ENCODE results near the gene CDH13.

CDH13 gene

DNA sequence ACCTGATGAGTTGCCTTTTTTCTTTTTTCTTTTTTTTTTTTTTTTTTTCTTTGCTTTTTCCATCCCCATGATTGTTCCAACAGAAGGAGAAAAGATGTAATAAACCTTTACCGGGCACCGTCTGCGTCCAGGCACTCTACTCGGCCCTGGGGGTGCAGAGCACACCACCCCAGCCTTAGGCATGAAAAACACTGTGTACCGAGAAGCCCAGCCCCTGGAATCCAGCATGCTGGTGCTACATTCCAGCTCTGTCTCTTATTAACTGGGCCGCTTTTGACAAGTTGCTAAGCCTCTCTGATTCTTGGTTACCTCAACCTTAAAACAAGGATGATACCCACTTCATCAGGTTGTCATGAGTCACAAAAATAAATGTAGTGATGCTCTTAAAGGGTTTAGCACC is 1117.0 kb downstream of the CDH13 start:
- DNase-seq: no peak

DNA sequence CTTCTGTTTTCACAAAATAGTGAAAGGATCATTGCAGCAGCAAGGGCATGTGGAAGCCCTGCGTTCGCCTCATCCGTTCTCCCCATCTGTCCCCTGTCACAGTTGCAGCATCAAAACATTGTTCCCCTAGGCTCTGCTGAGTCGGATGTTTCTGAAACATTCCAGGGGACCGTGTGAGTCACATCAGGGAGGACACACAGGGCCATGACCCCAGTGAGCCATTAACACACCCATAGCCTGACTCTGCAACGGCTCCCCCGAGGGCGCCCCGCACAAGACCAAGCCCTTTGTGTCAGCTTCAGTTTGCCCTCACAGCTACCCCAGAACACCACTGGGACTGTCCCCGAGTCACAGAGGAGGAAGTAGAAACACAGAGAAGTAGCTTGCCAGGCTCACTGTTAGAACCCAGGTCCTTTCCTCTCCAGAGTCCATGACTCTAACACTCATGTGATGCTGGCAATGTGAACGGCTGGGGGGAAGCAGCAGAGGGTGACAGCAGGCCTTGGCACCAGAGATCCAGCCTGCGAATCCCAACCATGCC is 1117.7 kb downstream of the CDH13 start:
- DNase-seq: no peak

DNA sequence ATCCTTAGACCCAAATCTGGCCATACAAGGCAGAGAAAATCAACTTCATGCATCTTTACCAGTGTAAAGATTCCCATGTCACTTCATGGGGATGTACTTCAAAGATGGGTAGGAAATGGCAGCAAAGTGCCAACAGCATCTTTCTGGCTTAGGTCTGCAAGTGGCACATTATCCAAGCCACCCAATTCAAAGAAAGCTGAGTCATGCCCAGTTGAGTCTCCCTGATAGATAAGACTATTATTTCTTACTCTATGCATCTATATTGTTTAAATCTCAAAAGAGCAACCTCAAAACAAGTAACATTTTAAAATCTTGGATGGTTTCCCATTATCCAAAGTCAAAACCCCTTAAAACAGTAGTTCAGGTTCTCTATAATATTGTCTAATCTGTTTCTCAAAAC is 1119.8 kb downstream of the CDH13 start:
- no peak for DNase-seq

DNA sequence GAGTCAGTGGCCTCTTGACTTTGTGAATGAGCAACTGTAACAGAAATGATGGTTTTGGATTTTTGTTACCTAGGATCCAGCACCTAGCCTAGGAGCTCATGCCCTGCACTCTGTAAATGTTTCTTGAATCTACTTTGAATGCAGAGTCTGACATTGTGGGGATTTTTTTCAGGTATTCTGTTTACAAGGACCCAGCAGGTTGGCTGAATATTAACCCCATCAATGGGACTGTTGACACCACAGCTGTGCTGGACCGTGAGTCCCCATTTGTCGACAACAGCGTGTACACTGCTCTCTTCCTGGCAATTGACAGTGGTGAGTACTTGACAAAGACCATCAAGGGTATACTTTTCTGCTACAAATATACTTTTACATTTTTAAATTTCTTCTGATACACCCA is 1121.2 kb downstream of the CDH13 start:
- no peak for DNase-seq

DNA sequence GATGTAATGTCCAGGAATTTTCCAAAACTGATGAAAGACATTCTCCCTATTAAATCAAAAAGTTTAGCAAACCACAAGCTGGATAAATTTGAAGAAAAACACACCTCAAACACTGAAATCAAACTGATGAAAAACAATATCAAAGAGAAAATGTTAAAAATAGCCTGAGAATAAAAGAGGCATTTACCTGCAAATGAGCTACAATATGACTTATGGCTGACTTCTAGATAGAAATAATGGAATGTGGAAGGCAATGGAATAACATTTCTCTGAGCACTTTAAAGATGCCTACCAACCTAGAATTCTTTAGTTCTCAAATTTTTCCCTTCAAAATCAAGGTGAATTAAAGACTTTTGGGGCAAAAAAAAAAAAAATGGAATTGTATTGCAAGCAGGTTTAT is 1128.6 kb downstream of the CDH13 start:
- DNase-seq: no peak

DNA sequence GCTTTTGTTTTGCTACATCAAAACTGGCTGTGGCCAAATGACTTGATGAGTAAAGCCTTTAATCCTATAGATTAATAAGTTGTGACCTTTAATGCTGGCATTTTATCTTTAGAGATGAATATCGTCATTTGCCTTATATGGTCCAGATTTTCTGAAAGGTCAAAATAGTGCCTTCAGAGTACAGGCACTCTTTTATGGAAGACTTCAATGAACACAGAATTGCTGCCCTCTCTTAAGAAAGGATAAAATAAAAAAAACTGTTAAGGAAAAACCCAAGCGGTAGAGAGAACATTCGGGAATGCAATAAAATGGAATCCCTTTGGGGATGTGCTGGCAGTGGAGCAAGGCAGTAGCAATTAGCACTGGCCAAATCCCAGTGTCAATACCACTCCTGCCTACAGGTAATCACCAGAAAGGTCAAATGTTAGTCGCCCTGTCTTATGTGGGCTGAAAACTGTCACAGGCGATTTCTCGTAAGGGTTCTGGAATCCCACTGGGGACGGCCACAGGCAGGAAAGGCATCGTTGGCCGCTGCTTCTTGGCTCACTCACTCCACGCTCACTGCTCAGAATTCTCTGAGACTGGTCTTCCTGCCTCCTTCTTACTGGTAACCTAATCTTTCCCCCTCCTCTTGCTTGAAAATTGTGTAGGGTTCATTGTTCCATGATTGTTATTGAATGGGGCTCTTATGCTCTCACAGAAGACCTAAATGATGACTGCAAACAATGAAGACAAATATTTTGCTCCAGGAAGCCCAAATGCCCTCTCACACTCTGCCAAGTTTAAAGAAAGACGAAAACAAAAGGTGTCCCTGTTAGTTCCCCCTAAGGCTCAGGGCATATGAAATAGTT is 1135.6 kb downstream of the CDH13 start:
- DNase-seq: no peak

DNA sequence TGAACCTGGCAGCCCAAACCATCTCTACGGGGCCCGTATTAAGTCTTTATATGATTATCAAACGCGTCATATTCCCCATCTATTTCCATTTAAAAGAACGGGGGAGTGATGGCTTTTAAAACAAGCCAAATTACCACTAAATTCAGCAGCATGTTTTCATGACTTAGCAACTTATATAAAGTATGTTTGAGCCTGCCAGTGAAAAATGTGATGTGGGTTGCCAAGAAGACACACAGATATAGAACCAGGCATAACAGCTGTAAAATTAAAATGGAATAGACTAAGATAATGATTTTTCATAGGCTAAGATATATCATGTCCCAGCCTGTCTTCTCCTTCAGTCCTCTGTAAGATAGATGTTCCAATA is 1136.2 kb downstream of the CDH13 start:
- no peak for DNase-seq

DNA sequence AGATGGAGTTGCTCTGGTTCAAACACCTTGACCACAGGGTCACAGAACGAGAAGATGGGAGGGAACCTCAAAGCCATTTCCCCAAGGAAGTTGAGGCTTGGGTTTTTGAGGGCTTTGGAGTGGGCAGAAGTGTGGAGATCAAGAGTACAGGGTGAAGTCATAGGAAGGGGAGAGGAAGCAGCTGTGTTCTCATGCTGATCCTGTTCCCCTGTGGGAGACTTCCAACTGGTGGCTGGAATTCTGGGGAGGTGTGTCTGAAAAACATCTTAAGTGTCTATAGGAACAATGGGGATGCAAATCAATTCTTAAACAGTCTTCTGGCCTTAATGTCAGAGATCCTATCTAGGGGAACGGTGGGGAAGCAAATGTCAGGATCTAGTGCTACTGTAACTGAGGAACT is 1142.2 kb downstream of the CDH13 start:
- no peak for DNase-seq

DNA sequence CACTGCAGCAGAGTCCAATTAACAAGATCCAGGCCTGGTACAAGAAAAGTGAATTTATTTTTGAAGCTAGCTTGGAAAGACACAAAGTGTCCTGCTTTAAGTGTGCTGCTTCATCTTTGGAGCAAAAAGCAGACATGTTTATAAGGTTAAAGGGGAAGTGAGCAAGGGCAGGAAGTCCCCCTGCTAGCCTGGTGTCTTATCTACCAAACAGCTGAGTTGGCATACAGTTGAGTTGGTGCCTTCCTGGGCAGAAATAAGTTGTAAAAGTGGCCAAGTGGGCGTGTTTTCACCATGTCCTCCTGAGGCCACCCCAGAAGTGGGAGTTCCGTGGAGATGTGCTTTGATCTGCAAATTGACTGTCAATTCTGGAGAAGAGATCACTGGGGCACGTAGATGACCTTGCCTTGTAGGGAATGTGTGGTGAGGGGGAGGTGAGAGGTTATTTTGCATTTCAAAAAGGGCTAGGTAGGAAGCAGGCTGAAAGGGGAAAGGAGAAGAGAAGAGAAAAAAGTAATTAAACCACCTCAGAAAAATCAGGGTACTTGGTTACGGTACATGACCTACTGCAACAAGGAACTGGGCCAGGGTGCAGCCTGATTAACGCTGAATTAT is 1142.7 kb downstream of the CDH13 start:
- no peak for DNase-seq

DNA sequence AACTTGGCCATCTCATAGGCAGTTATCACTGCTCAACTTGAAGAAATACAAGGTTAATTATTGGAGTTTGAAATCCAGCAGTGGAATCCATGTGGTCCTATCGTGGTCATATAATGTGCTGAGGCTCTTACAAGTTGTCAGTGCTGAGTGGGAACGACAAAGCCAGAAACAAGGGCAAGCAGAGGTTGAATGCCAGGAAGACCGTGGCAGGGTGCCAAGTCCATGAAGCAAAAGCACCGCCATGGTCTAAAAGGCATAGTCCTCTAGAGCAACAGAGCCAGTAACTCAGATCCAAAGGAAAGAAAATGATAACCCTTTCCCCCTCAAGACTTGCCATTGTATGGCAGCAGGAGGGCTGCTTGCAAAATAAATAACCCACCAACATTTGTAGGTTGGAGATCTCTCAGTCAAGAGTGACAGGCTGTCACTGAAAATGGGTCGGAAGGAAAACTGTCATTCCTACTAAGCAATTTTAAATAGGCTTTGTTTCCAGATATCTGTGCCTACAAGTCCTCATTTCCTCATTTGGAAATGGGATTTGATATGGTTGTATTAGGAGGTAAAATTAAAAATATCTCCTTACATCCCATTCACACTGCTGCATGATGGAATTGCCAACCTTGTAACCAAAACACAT is 1144.7 kb downstream of the CDH13 start:
- DNase-seq: no peak

DNA sequence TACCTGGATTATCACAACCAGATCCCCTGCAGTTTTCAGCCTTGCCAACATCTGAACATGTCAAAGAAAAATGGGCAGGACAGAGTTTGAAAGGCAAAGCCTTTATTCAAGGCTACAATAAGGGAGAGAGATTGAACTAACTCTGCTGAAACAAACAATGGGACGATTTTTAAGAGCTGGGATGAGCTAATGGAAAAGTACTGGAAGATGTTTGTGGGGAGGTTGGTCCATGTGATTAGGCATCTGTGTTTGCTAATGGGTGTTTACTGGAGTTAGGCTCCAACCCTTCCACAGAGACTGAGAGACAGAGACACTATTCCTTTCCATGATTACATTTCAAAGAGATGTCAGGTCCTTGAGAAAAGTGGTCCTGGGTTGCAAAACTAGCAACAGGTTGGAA is 1146.0 kb downstream of the CDH13 start:
- no peak for DNase-seq

DNA sequence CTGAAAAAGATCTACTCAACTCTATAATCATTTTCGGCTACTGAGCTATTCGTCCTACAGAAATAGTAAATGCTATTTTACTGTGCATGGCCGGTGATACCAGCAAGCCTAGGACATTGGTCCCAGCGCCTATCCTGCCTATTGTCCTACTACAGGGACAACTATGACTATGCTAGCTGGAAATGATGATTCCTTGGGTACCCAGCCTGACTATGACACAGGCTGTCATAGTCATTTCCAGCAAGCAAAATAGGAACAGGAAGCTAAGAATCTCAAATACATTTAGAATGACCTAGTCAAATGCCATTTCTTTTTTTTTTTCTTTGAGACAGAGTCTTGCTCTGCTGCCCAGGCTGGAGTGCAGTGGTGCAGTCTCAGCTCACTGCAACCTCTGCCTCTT is 1147.3 kb downstream of the CDH13 start:
- no peak for DNase-seq

DNA sequence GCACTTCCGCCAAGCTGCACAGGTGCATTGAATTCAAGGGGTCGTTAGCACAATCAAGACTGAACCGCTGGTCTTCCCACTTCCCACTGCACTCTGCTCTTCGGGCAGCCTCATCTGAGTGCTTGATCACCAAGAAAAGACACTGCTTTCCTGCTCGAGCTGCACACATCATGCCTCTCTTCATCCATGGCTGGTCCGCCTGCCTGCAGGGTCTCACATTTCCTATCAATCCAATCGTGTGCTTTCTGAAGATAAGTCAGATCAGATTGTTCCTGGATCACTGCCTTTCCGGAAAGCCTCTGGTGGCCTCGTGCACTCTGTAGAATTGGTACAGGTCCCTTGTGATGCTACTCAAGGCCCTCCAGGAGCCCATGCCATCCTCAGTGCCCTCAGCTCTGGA is 1150.2 kb downstream of the CDH13 start:
- no peak for DNase-seq

DNA sequence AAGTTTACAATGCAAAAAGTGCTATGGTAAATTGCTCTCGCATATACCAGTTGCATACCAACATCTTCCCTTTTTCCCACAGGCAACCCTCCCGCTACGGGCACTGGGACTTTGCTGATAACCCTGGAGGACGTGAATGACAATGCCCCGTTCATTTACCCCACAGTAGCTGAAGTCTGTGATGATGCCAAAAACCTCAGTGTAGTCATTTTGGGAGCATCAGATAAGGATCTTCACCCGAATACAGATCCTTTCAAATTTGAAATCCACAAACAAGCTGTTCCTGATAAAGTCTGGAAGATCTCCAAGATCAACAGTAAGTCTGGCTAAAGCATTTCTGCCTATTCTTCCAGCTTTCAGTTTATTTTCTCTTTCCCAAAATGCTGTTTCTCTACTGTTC is 1153.1 kb downstream of the CDH13 start:
- no peak for DNase-seq

DNA sequence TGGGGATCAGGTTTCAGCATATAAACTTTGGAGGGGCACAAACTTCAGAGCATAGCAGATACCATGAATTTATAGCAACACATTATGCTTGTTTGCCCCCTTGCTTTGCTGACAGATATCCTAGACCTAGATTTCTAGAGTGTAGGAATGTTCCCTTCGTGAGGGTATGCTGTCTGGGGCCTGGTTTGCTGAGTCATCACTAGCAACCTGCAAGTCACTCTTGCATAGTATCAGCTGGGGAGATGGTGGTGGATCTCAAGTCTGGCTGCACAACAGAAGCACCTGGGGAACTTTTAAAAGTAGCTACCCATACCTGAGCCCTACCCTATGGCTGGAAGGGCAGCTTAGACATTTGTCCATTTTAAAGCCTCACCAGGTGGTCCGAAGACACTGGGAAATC is 1158.7 kb downstream of the CDH13 start:
- DNase-seq: no peak

DNA sequence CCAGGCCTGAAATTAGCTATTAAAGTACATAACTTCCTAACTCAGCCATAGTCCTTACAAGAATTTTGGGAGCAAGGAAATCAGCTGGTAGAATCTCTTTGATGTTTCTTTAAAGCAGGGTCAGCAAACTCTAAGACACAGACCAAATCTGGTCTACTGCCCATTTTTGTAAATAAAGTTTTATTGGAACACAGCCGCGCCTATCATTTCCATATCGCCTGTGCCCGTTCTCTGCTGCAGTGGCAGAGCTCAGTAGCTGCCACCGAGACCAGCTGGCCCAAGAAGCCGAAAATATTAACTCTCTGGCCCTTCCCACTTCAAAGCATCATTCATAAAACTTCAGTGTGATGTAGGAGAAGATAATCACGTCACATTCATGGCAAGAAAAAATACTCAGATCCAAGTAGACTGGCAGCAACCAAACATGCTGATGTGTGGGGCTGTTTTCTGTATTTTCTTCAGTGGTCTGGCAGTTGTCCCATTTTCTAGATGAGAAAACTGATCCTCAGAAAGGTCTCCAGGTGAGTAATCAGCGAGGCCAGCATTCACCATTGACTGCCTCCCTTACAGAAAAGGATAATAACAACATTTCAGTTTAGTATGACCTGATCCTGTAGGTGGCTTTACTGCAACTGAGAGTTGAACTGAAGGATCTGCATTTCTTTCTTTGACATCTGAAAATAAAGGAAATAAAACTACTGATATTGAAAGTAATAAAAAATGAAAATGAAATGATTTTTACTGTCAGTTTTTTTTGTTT is 1163.1 kb downstream of the CDH13 start:
- DNase-seq: no peak

DNA sequence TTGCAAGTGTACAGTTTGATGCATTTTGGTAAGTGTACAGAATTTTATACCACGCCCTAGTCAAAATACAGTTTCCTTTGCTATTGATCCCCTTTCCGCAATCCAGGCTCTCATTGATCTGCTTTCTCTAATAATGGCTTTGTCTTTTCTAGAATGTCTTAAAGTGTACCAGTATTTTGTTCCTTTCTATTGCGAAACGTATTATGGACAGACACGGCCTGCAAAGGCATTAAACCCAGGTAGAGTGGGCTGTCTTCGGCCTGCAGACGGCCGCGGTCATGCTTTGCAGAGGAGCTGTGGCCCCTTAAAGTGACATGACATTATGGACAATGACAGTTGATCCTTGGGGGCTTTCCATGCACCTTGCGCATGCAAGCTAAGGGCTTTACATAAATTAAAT is 1165.1 kb downstream of the CDH13 start:
- no peak for DNase-seq

DNA sequence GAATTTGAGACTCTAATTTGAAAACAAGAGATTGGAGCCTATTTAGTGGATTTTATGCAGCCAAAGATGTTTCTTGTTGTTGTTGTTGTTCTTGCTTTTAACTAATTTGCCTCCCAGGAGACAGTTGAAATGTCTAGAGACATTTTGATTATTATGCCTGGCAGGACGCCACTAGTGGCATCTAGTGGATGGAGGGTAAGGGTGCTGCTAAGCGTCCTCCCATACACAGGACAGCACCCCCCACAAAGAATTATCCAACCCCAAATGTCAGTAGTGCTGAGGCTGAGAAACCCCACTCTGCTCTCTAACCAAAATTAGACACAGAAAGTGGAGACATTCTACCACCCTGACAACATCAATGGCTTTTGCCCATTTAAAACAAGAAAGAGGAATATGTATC is 1165.6 kb downstream of the CDH13 start:
- no peak for DNase-seq

DNA sequence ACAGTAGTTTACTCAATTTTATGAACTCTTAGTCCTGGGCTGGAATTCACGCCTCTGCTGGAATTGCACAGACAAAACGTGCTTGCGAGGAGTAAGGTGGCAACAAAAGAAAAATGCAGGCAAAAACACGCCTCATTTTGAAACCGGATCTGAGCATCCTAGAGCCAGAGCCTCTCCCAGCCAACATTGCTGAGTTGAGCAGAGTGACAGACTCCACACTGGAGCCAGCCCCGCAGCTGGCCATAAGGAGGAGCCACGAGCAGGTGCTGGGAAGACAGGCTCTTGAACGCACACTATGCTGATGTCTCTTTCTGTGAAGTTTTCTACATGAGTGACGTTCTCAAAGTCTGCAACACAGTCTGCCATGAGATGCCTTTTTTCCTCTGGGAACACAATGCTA is 1166.4 kb downstream of the CDH13 start:
- DNase-seq: no peak

DNA sequence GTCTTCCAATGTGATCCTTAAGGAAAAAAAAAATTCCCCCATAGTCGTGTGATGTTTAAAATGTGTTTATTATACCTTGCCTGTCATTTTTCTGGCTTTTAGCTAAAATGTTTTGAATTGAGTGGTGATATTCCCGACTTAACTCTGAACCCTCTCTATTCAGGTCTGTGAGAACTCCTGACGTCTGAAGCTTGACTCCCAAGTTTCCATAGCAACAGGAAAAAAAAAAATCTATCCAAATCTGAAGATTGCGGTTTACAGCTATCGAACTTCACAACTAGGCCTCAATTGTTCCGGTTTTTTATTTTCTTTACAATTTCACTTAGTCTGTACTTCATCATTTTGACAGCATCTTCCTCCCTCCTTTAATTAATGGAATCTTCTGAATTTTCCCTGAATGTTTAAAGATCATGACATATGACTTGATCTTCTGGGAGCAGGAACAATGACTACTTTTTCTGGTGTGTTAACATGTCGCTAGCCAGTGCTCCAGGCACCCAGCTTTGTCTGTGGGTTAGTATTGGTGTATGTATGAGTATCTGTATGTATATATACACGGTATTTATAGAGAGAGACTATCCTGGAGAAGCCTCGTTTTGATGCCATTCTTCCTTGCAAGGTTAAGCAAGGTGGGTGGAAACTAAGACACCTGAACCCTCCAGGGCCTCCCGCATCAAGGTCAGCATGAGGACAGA is 1168.2 kb downstream of the CDH13 start:
- no peak for DNase-seq

DNA sequence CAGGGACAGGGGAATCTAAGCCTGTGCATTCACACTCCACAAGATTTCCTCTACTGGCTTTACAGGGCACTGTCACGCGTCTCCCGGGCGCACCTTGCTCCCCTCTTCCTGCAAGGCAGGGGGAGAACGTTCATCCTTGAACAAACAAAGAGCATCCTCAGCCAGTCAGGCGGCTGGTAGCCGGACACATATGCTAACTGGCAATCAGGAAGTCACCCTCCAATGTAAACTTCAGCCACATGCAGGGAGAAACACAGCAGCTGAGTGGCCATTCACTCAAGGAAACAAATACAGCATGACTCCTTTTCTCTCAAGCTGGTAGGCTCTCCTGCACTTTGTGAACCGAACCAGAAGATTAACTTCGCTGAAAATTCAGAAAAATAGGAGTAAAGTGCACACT is 1170.2 kb downstream of the CDH13 start:
- no peak for DNase-seq

DNA sequence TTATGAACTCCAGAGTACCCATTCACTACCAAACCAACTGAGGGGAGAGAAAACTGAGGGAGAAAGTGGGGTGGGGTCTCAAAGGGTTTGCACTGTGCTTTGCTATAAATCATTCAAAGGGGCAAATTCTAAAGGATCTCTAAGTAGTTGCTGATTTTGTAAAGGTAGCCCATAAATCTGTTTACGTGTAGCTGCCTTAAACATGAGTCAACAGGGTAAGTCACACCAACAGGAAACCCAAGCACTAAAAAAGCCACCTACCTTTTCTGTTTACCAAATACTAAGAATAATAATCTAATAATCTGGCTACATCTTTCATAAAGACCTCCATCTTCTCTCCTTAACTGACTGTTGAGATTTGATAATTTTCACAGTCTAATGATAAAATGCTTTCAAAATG is 1172.6 kb downstream of the CDH13 start:
- no peak for DNase-seq

DNA sequence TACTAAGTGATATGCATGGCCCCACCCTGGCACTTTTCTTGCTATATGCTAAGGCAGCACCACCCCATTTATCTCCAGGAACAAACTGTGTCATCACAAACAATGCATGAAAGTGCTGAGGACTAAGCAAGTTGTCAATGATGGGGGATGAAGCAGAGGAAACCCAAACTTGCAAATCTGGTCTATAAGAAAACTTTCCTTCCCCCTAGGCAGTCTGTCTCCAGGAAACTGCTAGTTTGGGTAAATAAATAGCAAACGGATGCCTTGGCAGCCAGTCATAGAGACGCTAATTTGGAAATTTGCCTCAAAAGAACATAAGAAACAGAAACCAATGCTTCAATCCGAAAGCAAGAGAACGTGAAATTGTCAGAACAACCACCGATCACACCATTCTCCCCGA is 1175.4 kb downstream of the CDH13 start:
- no peak for DNase-seq
